Common myeloid progenitor, CD34-positive (primary cell): ENCODE measurements around the gene GALNT10.

Experiments used
- CTCF ChIA-PET: fragments of 350-600 bp; sonication (Branson Sonifier 250); formaldehyde crosslinking; loops from one replicate; lab custom pipeline; 2021; ENCODE audit warnings: antibody characterized with exemption; lab: Charles Lee
- POLR2A ChIA-PET: fragments of 350-600 bp; sonication (Branson Sonifier 250); formaldehyde crosslinking; loops from one replicate; lab custom pipeline; 2021; ENCODE audit warnings: antibody characterized with exemption; lab: Charles Lee
- DNase-seq, 3 donors: peaks; one replicate each; pipeline versions ENCODE4 v3.0.0 to v3.0.0-alpha.2; 2013
- H3K27ac ChIP-seq, 2 experiments: 1 replicate in 1 of 2; 2 replicates in 1 of 2; pipeline ENCODE4 v1.7.0; 2013; ENCODE audit warnings: inconsistent platforms in 2 of 2, low read length in 2 of 2, mild to moderate bottlenecking in 2 of 2, low read depth in 1 of 2, moderate library complexity in 1 of 2; ENCODE audit not compliant: severe bottlenecking in 2 of 2, insufficient read depth in 1 of 2, poor library complexity in 1 of 2
- H3K27me3 ChIP-seq, 5 experiments: replicated peaks in 2 of 5; 1 replicate in 3 of 5; 2 replicates in 2 of 5; pipeline versions ENCODE4 v1.6.1 to v1.7.0; 2013; ENCODE audit warnings: low read length in 4 of 5, mild to moderate bottlenecking in 2 of 5, moderate library complexity in 2 of 5, inconsistent platforms in 1 of 5; ENCODE audit not compliant: insufficient read depth in 5 of 5, control insufficient read depth in 4 of 5
- H3K36me3 ChIP-seq, 4 experiments: 1 replicate in 2 of 4; 2 replicates in 2 of 4; pipeline versions ENCODE4 v1.6.1 to v1.7.0; 2013; ENCODE audit warnings: low read length in 3 of 4, control low read depth in 1 of 4, mild to moderate bottlenecking in 1 of 4; ENCODE audit not compliant: control insufficient read depth in 4 of 4, insufficient read depth in 4 of 4
- H3K4me1 ChIP-seq, 4 experiments: 1 replicate in 3 of 4; 2 replicates in 1 of 4; pipeline versions ENCODE4 v1.6.1 to v1.7.1; 2013; ENCODE audit warnings: low read length in 3 of 4, mild to moderate bottlenecking in 3 of 4, control low read depth in 1 of 4, inconsistent platforms in 1 of 4, moderate library complexity in 1 of 4; ENCODE audit not compliant: control insufficient read depth in 4 of 4, insufficient read depth in 4 of 4; ENCODE audit errors: control extremely low read depth in 1 of 4
- H3K4me3 ChIP-seq, 7 experiments: 1 replicate in 4 of 7; 2 replicates in 3 of 7; pipeline versions ENCODE4 v1.5.1 to v1.7.0; 2013; ENCODE audit warnings: mild to moderate bottlenecking in 7 of 7, low read length in 6 of 7, moderate library complexity in 6 of 7, inconsistent platforms in 2 of 7, low read depth in 2 of 7, control low read depth in 1 of 7; ENCODE audit not compliant: insufficient read depth in 4 of 7, control insufficient read depth in 1 of 7; ENCODE audit errors: extremely low read depth in 1 of 7
- H3K9me3 ChIP-seq, 5 experiments: 1 replicate in 4 of 5; 2 replicates in 1 of 5; pipeline versions ENCODE4 v1.6.1 to v1.7.1; 2013; ENCODE audit warnings: low read length in 4 of 5, mild to moderate bottlenecking in 2 of 5, inconsistent platforms in 1 of 5, low read depth in 1 of 5, moderate library complexity in 1 of 5; ENCODE audit not compliant: control insufficient read depth in 4 of 5, insufficient read depth in 2 of 5; ENCODE audit errors: control extremely low read depth in 1 of 5
- WGBS: methylation state at CpG from one replicate; pipeline ENCODE4 v1.1.5; 2013; ENCODE audit not compliant: insufficient coverage; 5-methylcytosine and 5-hydroxymethylcytosine counted together

The GALNT10 gene

DNA sequence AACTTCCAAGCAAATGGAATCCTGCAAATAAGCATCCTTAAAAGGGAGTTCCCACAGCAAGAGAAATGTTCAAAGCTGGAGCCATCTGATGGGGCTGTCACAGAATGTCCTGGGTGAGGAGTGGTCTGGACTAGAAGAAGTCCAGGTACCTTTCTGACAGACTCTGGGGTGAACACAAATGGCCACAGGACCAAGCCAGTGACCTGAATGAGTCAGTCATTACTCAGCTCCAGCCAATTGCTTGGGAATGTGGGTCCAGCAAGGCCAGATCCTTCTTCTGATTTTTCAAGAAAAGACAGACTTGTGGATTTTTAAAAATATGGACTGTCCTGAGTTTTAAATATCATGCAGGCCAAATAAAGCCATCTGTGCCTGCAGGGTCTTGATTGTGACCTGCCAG lies 30.1 kb downstream of the GALNT10 start:
- Histone ChIP-seq H3K27me3 (no peaks in the 10 kb centered on the region), H3K9me3 (no peaks in the 10 kb centered on the region), H3K4me1 (peaks cover 3 to 29% (median 15%) of the 10 kb centered on the region in 4 experiments), H3K36me3 (peaks cover 0 to 6% (median 0%) of the 10 kb centered on the region in 4 experiments), H3K27ac (no peak overlapping the region), H3K4me3 (no peak overlapping the region)
- POLR2A ChIA-PET, result no interaction called here
- CTCF ChIA-PET, result interaction anchor here (1.5 to 2.0 kb wide), 3 partner anchors 8 to 31 kb away, joined by 4 to 9 read pairs (median 4); no protein-coding TSS in a partner anchor
- DNase-seq, result no peak

DNA sequence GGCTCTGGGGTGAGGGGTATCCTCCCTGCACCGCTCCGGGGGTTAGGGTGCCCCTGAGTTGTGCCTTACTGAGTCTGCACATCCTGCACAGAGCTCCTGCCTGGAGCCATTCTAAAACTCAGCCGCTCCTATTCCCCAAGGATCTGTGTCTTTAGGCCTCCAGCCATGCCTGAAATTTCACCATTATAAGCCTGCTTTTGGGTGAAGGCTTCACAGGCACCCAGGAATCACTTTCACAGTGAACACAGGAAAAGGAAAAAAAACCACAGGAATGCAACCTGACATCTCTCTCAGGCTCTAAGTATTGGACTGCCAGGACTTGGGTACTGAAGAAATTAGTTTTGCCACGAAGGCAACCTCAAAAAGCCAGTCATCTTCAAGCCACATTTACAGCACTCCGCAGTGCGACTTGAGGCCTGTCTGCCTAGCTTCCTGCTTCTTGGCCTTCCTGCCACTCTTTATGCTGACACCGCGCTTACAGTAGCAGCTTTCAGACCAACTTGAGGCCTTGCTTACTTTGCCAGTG lies 30.9 kb downstream of the GALNT10 start:
- Histone ChIP-seq H3K27ac (peak overlapping the region in 1 of 2 experiments; percentile 32), H3K9me3 (peaks cover 0 to 2% (median 0%) of the 10 kb centered on the region in 5 experiments), H3K36me3 (peaks cover 0 to 6% (median 0%) of the 10 kb centered on the region in 4 experiments), H3K4me3 (no peak overlapping the region), H3K27me3 (no peaks in the 10 kb centered on the region), H3K4me1 (peaks cover 3 to 29% (median 15%) of the 10 kb centered on the region in 4 experiments)
- peak; percentile 67 to 93 (median 88) for DNase-seq
- WGBS, result 27% methylated on average over 7 of the region's 8 CpGs
- ChIA-PET CTCF (interaction anchor here (0.7 to 2.0 kb wide), 5 partner anchors 9 to 32 kb away, joined by 3 to 9 read pairs (median 4); no protein-coding TSS in a partner anchor), POLR2A (interaction anchor here (0.6 to 0.7 kb wide), 2 partner anchors 17 to 76 kb away, joined by 3 read pairs; no protein-coding TSS in a partner anchor)

DNA sequence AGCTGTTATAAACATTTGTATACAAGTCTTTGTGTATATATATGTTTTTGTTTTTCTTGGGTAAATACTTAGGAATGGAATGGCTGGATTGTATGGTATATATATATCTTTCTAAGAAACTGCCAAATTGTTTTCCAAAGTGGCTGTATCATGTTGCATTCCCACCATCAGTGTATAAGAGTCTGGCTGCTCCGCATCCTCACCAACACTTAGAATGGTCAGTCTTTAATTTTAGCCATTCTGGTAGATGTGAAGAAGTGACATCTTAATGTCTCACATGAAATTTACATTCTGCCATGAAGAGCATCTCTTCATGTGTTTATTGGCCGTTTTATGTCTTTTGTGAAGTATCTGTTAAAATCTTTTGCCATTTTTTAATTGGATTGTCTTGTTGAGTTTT lies 31.9 kb downstream of the GALNT10 start:
- no peak for DNase-seq
- POLR2A ChIA-PET, result no interaction called here
- H3K27ac ChIP-seq, result no peak overlapping the region

DNA sequence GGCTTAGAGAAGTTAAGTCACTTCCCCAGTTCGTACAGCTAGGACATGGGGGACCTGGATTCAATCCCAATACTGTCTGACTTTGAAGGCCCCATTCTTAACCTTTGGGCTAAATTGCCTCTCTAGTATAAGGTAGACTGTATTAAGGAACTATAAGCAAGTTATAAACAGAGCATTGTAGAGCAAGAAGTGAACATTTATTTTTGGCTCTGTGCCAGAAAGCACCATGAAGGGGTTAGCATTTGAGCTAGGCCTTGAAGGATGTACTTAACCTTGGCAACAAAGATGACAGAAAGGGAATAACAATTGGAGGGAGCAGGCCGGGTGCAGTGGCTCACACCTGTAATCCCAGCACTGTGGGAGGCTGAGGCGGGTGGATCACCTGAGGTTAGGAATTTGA lies 32.8 kb downstream of the GALNT10 start:
- ChIA-PET CTCF (interaction anchor here (0.6 kb wide), 1 partner anchor 26 kb away, joined by 4 read pairs; no protein-coding TSS in a partner anchor), POLR2A (no interaction called here)

More for the DNA sequence above, 31.9 kb downstream of the GALNT10 start:
- CTCF ChIA-PET, result interaction anchor here (1.1 to 2.0 kb wide), 2 partner anchors 24 to 25 kb away, joined by 4 to 9 read pairs; no protein-coding TSS in a partner anchor
- Histone ChIP-seq H3K4me3 (no peak overlapping the region), H3K27me3 (no peaks in the 10 kb centered on the region), H3K9me3 (peaks cover 0 to 9% (median 0%) of the 10 kb centered on the region in 5 experiments), H3K36me3 (peaks cover 0 to 6% (median 0%) of the 10 kb centered on the region in 4 experiments), H3K4me1 (peaks cover 0 to 22% (median 9%) of the 10 kb centered on the region in 4 experiments)
- no CpG with 5 or more reads among the region's 2 CpGs for WGBS

DNA sequence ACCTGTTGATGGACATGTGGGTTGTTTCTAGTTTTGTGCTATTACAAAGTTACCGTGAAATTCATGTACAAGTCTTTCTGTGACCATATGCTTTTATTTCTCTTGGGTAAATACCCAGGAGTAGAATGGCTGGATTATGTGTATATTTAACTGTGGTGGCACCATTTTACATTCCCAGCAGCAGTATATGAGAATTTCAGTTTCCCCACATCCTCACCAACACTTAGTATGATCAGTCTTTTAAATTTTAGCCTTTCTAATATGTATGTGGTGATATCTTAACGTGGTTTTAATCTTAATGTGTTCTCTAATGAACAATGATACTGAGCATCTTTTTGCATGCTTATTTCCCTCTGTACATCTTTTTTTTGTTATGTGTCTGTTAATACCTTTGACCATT lies 36.6 kb downstream of the GALNT10 start:
- CTCF ChIA-PET, result interaction anchor here (0.6 kb wide), 1 partner anchor 18 kb away, joined by 3 read pairs; no protein-coding TSS in a partner anchor

More for the DNA sequence above, 32.8 kb downstream of the GALNT10 start:
- H3K27me3 ChIP-seq, result no peaks in the 10 kb centered on the region
- WGBS, result 96% methylated on average over 2 of the region's 3 CpGs
- H3K36me3 ChIP-seq, result peaks cover 0 to 6% (median 0%) of the 10 kb centered on the region in 4 experiments
- H3K4me3 ChIP-seq, result no peak overlapping the region
- peaks cover 0 to 9% (median 0%) of the 10 kb centered on the region in 5 experiments for H3K9me3 ChIP-seq
- no peak overlapping the region for H3K27ac ChIP-seq
- DNase-seq, result no peak
- peaks cover 0 to 20% (median 8%) of the 10 kb centered on the region in 4 experiments for H3K4me1 ChIP-seq

DNA sequence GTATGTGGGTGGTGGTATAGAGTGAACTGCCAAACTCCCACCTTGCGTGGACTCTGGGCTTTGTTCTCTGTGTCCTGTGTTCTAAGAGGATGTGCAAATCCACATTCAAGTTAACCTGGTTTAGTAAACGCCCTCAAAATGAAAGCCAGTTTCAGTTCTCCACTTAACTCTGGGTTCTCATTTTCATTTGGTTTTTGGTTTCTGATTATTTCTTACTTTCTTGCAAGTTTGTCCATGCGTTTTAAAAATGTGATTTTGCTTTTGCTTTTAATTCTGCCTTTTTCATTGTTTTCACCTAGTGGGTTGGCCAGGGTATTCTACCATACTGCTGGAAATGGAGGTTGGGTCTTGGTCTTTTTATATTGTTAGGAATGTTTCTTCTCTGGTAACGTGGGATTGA lies 38.2 kb downstream of the GALNT10 start:
- POLR2A ChIA-PET, result no interaction called here
- Histone ChIP-seq H3K4me3 (no peak overlapping the region), H3K27me3 (no peaks in the 10 kb centered on the region), H3K9me3 (peaks cover 0 to 9% (median 0%) of the 10 kb centered on the region in 5 experiments), H3K36me3 (no peaks in the 10 kb centered on the region), H3K4me1 (peaks cover 0 to 7% (median 2%) of the 10 kb centered on the region in 4 experiments), H3K27ac (no peak overlapping the region)
- WGBS, result 100% methylated on average over 1 of the region's 4 CpGs
- CTCF ChIA-PET, result no interaction called here
- DNase-seq, result no peak

More for the DNA sequence above, 36.6 kb downstream of the GALNT10 start:
- Histone ChIP-seq H3K36me3 (no peaks in the 10 kb centered on the region), H3K4me1 (peaks cover 0 to 8% (median 1%) of the 10 kb centered on the region in 4 experiments), H3K27me3 (no peaks in the 10 kb centered on the region), H3K27ac (no peak overlapping the region), H3K4me3 (no peak overlapping the region), H3K9me3 (peaks cover 0 to 9% (median 0%) of the 10 kb centered on the region in 5 experiments)
- DNase-seq, result no peak
- POLR2A ChIA-PET, result no interaction called here
- no CpG with 5 or more reads among the region's 2 CpGs for WGBS

DNA sequence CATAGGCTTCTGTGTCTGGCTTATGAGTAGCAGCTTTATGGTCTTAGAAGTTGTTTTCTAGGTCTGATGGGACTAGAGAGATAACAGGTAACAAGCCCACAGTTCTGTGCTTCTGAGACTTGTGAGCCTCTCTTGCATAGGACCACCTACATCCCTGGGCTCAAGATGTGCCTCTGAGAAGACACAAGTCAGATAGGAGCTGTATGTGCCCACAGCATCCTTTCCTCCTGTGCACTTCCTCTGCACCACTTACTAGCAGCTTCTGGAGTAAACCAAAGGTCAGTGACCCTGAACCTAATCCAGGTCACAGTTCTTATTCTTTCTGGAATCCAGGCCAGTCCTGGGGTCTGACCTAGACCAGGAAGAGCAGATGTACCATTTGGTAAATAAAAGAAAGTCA lies 40.0 kb downstream of the GALNT10 start:
- POLR2A ChIA-PET, result no interaction called here

More for the DNA sequence above, 40.0 kb downstream of the GALNT10 start:
- CTCF ChIA-PET, result interaction anchor here (0.8 to 2.2 kb wide), 4 partner anchors 14 to 158 kb away, joined by 3 to 9 read pairs (median 4); no protein-coding TSS in a partner anchor
- Histone ChIP-seq H3K4me1 (peaks cover 0 to 23% (median 7%) of the 10 kb centered on the region in 4 experiments), H3K4me3 (no peak overlapping the region), H3K9me3 (peaks cover 0 to 9% (median 0%) of the 10 kb centered on the region in 5 experiments), H3K27ac (no peak overlapping the region), H3K36me3 (no peaks in the 10 kb centered on the region), H3K27me3 (no peaks in the 10 kb centered on the region)
- no peak for DNase-seq
